Measurements from ENCODE around the gene MRPS10.
"Not testable (repeated sequence)": the region's sequence is repeated elsewhere in the genome, so short reads cannot be mapped to it uniquely, and the experiment has no call there.

The MRPS10 gene

DNA sequence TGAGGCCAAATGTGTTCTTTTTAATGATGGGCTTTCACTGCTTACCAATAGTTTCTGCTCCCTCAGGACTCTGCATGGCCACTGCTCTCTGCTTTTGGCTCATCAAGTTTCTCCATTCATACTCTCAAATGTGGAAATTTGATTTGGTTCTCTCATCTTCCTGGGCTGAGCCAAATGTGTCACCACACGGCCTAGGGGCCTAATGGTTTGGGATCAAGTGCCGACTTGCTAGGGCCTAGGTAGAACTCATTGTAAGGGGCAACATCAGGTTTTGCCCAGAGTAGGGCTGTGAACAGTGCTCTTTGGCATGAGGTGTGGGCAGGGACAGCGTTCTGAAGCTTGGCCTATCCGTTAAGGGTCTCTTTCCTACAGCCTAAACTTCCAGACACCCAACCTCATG lies 3.9 kb upstream of the MRPS10 start:
- TF ChIP-seq GLIS3 (CRISPR knock-in tag; IDR thresholded peaks at IDR 0.05), result no peak
- TF ChIP-seq ARNTL (CRISPR knock-in tag; IDR thresholded peaks at IDR 0.05; ENCODE audit: borderline replicate concordance, low read depth), result no peak
- no peak for TF ChIP-seq OSR1 (CRISPR knock-in tag; IDR thresholded peaks at IDR 0.05)
- TF ChIP-seq ZFP3 (CRISPR knock-in tag; IDR thresholded peaks at IDR 0.05), result no peak
- TF ChIP-seq ZNF565 (CRISPR knock-in tag; conservative IDR thresholded peaks at IDR 0.05; ENCODE audit: low read depth), result no peak
- no peak for TF ChIP-seq TCF4 (CRISPR knock-in tag; IDR thresholded peaks at IDR 0.05; ENCODE audit: borderline replicate concordance)
- TF ChIP-seq, protein P1, sequence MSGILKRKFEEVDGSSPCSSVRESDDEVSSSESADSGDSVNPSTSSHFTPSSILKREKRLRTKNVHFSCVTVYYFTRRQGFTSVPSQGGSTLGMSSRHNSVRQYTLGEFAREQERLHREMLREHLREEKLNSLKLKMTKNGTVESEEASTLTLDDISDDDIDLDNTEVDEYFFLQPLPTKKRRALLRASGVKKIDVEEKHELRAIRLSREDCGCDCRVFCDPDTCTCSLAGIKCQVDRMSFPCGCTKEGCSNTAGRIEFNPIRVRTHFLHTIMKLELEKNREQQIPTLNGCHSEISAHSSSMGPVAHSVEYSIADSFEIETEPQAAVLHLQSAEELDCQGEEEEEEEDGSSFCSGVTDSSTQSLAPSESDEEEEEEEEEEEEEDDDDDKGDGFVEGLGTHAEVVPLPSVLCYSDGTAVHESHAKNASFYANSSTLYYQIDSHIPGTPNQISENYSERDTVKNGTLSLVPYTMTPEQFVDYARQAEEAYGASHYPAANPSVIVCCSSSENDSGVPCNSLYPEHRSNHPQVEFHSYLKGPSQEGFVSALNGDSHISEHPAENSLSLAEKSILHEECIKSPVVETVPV (CRISPR knock-in tag; IDR thresholded peaks at IDR 0.05), result no peak
- TF ChIP-seq ZC3H10 (CRISPR knock-in tag; IDR thresholded peaks at IDR 0.05), result no peak
- no peak for TF ChIP-seq TSHZ2 (CRISPR knock-in tag; IDR thresholded peaks at IDR 0.05)
- no peak for TF ChIP-seq TOX (CRISPR knock-in tag; IDR thresholded peaks at IDR 0.05; ENCODE audit: borderline replicate concordance)
- no peak for TF ChIP-seq ZNF8 (CRISPR knock-in tag; IDR thresholded peaks at IDR 0.05)
- no peak for TF ChIP-seq BACH2 (CRISPR knock-in tag; IDR thresholded peaks at IDR 0.05; ENCODE audit: borderline replicate concordance)
- no peak for TF ChIP-seq SNAI2 (CRISPR knock-in tag; IDR thresholded peaks at IDR 0.05)
- TF ChIP-seq RARB (CRISPR knock-in tag; IDR thresholded peaks at IDR 0.05), result no peak
- TF ChIP-seq CSDC2 (CRISPR knock-in tag; IDR thresholded peaks at IDR 0.05), result no peak
- TF ChIP-seq PPARA (CRISPR knock-in tag; IDR thresholded peaks at IDR 0.05; ENCODE audit: borderline replicate concordance), result no peak
- no peak for TF ChIP-seq ZFP30 (CRISPR knock-in tag; IDR thresholded peaks at IDR 0.05)
- TF ChIP-seq ISL1 (CRISPR knock-in tag; IDR thresholded peaks at IDR 0.05), result no peak
- TF ChIP-seq ESRRG (CRISPR knock-in tag; IDR thresholded peaks at IDR 0.05), result no peak
- no peak for TF ChIP-seq ZNF70 (CRISPR knock-in tag; IDR thresholded peaks at IDR 0.05)
- ATAC-seq, result no peak

GRCh38 chr6:42220807-42221206 lies 3.1 kb upstream of the MRPS10 start:
- ATAC-seq, result no peak
- TF ChIP-seq PATZ1 (CRISPR knock-in tag; IDR thresholded peaks at IDR 0.05; ENCODE audit: borderline replicate concordance), result no peak
- TF ChIP-seq ARNTL (CRISPR knock-in tag; IDR thresholded peaks at IDR 0.05; ENCODE audit: borderline replicate concordance, low read depth), result no peak
- no peak for TF ChIP-seq RARB (CRISPR knock-in tag; IDR thresholded peaks at IDR 0.05)

- TF ChIP-seq ESRRG (CRISPR knock-in tag; IDR thresholded peaks at IDR 0.05) (no peak), OSR1 (CRISPR knock-in tag; IDR thresholded peaks at IDR 0.05) (no peak), BACH2 (CRISPR knock-in tag; IDR thresholded peaks at IDR 0.05; ENCODE audit: borderline replicate concordance) (no peak), CSDC2 (CRISPR knock-in tag; IDR thresholded peaks at IDR 0.05) (no peak), ZNF565 (CRISPR knock-in tag; conservative IDR thresholded peaks at IDR 0.05; ENCODE audit: low read depth) (no peak)
- TF ChIP-seq, protein P2, sequence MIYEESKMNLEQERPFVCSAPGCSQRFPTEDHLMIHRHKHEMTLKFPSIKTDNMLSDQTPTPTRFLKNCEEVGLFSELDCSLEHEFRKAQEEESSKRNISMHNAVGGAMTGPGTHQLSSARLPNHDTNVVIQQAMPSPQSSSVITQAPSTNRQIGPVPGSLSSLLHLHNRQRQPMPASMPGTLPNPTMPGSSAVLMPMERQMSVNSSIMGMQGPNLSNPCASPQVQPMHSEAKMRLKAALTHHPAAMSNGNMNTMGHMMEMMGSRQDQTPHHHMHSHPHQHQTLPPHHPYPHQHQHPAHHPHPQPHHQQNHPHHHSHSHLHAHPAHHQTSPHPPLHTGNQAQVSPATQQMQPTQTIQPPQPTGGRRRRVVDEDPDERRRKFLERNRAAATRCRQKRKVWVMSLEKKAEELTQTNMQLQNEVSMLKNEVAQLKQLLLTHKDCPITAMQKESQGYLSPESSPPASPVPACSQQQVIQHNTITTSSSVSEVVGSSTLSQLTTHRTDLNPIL (CRISPR knock-in tag; IDR thresholded peaks at IDR 0.05; ENCODE audit: low read depth), result 0 out of 2 replicates have a peak, but pooled peaks have one; percentile 7
- ATAC-seq, result no peak
These were observed 523 bp downstream of the MRPS10 start for GRCh38 chr6:42217157-42217518.

DNA sequence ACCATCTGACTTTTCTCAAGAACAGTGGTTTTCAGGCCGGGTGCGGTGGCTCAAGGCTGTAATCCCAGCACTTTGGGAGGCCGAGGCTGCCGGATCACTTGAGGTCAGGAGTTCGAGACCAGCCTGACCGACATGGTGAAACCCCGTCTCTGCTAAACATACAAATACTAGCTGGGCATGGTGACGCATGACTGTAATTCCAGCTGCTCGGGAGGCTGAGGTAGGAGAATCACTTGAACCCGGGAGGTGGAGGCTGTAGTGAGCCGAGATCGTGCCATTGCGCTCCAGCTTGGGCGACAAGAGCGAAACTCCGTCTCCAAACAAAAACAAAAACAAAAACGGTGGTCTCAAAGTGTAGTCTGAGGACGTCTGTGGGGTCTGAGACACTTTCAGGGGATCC lies 1.2 kb downstream of the MRPS10 start:
- not testable (repeated sequence) for ATAC-seq

Data from SK-N-SH treated with all-trans-retinoic acid at 6 μM for 48 hours (cell line).